ENCODE results near the gene PCCB. TPM values are rescaled to one million over a fixed set of nuclear protein-coding genes. Genes with fewer than 3 reads are reported as not detected.

Gene PCCB
- total RNA-seq, 2 donors from 2014 or later: 14.5 to 26.4 TPM

DNA sequence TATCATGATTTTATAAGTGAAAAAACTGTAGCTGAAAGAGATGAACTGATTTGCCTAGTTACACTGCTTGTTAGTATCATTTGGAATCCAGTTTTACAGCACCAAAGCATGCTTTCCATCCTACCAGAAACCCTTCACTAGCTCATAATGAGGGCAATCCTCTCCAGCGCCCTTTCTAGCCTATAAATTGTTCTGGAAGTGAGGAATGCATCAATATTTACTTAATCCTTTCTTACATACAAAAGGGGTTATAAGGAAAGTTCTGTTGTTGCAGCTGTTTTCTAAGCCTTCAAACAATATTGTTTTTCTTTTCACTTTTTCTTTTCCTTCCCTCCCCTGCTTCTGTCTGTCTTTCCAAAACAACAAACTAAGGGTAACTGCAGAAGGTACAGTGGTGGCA is 11.0 kb upstream of the PCCB start:
- ATAC-seq (no peak), DNase-seq (no peak)
- no peaks in the 10 kb centered on the region for H3K27me3 ChIP-seq
- intact Hi-C loops (cut with DNase I): no loop called here
- no peak overlapping the region for H3K27ac ChIP-seq
- no peaks in the 10 kb centered on the region for H3K4me1 ChIP-seq
- TF ChIP-seq POLR2A (IDR thresholded peaks at IDR 0.05): no peak
- TF ChIP-seq CTCF (IDR thresholded peaks at IDR 0.05): no peak
- 50 to 53% methylated on average over 1 of the region's 1 CpG for WGBS, 2 donors
- no peak overlapping the region for H3K4me3 ChIP-seq
- H3K9me3 ChIP-seq: no peaks in the 10 kb centered on the region
- no peaks in the 10 kb centered on the region for H3K36me3 ChIP-seq (replicated peaks in 1 of 2; ENCODE audit: insufficient read depth in 1 of 2, low read depth in 2 of 2)

DNA sequence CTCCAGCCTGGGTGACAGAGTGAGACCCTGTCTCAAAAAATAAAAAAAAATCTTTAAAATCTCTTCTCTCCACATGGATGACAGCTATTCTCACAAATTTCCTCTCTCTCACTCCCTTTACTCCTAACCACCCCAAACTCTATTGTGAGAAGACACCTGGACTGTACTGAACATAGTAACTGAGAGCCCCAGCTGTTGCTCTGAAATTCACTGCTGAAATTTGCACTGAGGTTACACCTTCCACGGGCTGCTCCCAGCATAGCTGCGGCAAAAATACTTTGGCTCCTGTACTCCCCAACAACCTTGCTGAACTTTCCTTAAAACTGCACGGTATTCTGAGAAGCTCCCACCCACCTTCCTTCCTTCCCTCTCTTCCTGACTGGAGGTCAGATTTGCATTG is 4.4 kb upstream of the PCCB start:
- ATAC-seq: no peak
- H3K27ac ChIP-seq: no peak overlapping the region
- DNase-seq: no peak
- no peaks in the 10 kb centered on the region for H3K36me3 ChIP-seq (replicated peaks in 1 of 2; ENCODE audit: insufficient read depth in 1 of 2, low read depth in 2 of 2)
- TF ChIP-seq POLR2A (IDR thresholded peaks at IDR 0.05) (no peak), CTCF (IDR thresholded peaks at IDR 0.05) (no peak)
- intact Hi-C loops (cut with DNase I): loop anchor here (10.0 kb wide), 1 partner anchor 161 kb away; no protein-coding TSS in a partner anchor
- H3K4me1 ChIP-seq: peaks cover 5% of the 10 kb centered on the region
- H3K9me3 ChIP-seq: no peaks in the 10 kb centered on the region
- no peak overlapping the region for H3K4me3 ChIP-seq
- WGBS, 2 donors: 74 to 83% methylated on average over 3 of the region's 3 CpGs
- no peaks in the 10 kb centered on the region for H3K27me3 ChIP-seq

GRCh38 chr3:136247436-136247835 is 2.7 kb upstream of the PCCB start:
- no peak for DNase-seq
- intact Hi-C loops (cut with DNase I): loop anchor here (10.0 kb wide), 1 partner anchor 163 kb away; no protein-coding TSS in a partner anchor
- 69 to 83% methylated on average over 1 of the region's 1 CpG for WGBS, 2 donors
- no peaks in the 10 kb centered on the region for H3K36me3 ChIP-seq (replicated peaks in 1 of 2; ENCODE audit: insufficient read depth in 1 of 2, low read depth in 2 of 2)
- TF ChIP-seq CTCF (IDR thresholded peaks at IDR 0.05) (no peak), POLR2A (IDR thresholded peaks at IDR 0.05) (no peak)
- peaks cover 21% of the 10 kb centered on the region for H3K4me1 ChIP-seq
- H3K4me3 ChIP-seq: no peak overlapping the region
- H3K27me3 ChIP-seq: no peaks in the 10 kb centered on the region
- no peak overlapping the region for H3K27ac ChIP-seq
- no peaks in the 10 kb centered on the region for H3K9me3 ChIP-seq
- no peak for ATAC-seq

- peaks cover 21% of the 10 kb centered on the region for H3K4me1 ChIP-seq
- TF ChIP-seq POLR2A (IDR thresholded peaks at IDR 0.05) (no peak), CTCF (IDR thresholded peaks at IDR 0.05) (no peak)
- no peak for ATAC-seq
- no peak for DNase-seq
- intact Hi-C loops (cut with DNase I): loop anchor here (10.0 kb wide), 1 partner anchor 163 kb away; no protein-coding TSS in a partner anchor
- no peaks in the 10 kb centered on the region for H3K9me3 ChIP-seq
- WGBS, 2 donors: 78 to 83% methylated on average over 4 of the region's 4 CpGs
- no peak overlapping the region for H3K4me3 ChIP-seq
- H3K27me3 ChIP-seq: no peaks in the 10 kb centered on the region
- no peaks in the 10 kb centered on the region for H3K36me3 ChIP-seq (replicated peaks in 1 of 2; ENCODE audit: insufficient read depth in 1 of 2, low read depth in 2 of 2)
- no peak overlapping the region for H3K27ac ChIP-seq
Observed at GRCh38 chr3:136247855-136248590, 2.1 kb upstream of the PCCB start.

DNA sequence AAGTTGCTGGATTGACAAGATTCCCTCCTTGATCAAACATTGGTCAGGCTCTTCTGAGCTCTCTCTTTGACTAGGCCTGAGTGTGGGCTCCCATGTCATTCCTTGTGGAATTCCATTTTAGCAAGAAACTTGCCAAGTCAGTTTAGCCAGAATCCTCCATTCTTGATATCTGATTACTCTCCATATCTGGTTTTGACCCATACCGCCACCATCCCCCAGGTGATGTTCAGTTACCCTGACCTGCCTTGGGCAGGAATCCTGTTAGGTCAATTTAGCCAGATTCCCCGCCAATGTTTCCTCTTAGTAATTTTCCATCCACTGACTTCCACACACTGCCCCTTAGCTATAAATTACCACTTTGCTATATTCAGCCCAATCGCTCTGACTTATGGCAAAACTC is 1.0 kb upstream of the PCCB start:
- ATAC-seq: no peak
- Histone ChIP-seq H3K27me3 (no peaks in the 10 kb centered on the region), H3K4me1 (peaks cover 21% of the 10 kb centered on the region), H3K27ac (no peak overlapping the region), H3K9me3 (no peaks in the 10 kb centered on the region), H3K4me3 (no peak overlapping the region), H3K36me3 (replicated peaks in 1 of 2; ENCODE audit: insufficient read depth in 1 of 2, low read depth in 2 of 2) (no peaks in the 10 kb centered on the region)
- TF ChIP-seq CTCF (IDR thresholded peaks at IDR 0.05): no peak
- no peak for TF ChIP-seq POLR2A (IDR thresholded peaks at IDR 0.05)
- 96 to 98% methylated on average over 3 of the region's 3 CpGs for WGBS, 2 donors
- intact Hi-C loops (cut with DNase I): loop anchor here (10.0 kb wide), 1 partner anchor 164 kb away; no protein-coding TSS in a partner anchor
- no peak for DNase-seq

All from body of pancreas (tissue), 4 donors.